A549 treated with GW870086 at 1 μM for 4 hours (cell line): ENCODE data around the gene GCK. TPM values are rescaled to one million over a fixed set of nuclear protein-coding genes. Genes with fewer than 3 reads are reported as not detected.

Experiments
- total RNA-seq: library from RNA; stranded (reverse); fragments of 200-300 nt; extraction: Qiagen RNA extraction; gene quantifications from 5 replicates; pipeline ENCODE4 v1.2.3, GENCODE V29; 2022; ENCODE audit warnings: low read depth

GCK gene
- not detected in 5 replicates for total RNA-seq

GRCh38 chr7:44189286-44189992 lies at the start of gene GCK:
Gene GCK (minus strand): TSS chr7:44189439. CDS start chr7:44188953, 486 bp downstream.

DNA sequence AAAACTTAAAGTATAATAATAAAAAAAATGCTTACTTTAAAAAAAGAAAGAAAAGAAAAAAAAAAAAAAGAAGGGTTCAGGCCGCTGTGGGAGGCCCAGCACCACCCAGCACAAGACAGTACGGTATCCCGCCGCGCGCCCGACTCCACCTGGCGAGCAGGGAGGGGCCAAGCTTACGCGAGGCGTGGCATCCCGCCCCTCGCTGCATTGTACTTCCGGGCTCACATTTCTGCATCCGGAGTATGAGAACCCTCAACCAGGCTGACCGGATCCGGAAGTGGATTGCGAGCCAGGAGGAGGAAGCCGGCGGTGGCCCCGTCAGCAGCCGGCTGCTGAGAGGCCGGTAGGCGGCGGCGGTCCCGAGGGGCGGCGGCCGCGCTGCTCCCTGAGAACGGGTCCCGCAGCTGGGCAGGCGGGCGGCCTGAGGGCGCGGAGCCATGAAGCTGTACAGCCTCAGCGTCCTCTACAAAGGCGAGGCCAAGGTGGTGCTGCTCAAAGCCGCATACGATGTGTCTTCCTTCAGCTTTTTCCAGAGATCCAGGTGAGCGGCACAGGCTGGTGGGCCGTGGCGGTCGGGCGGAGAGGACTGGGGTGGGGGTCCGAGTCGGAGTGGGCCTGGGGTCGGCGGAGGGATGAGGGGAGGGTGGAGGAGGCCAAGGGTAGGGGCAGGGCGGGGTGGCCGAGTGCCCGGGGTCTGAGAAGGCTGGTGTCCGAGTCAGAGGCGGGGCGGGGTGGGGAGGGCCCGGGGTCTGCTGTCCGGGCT lies 11.6 kb upstream of the GCK start, which contains the start of gene YKT6:
Gene YKT6 (plus strand): TSS at position 280 of the 763 bp plus-strand sequence. CDS start 158 bp downstream, at position 438.

DNA sequence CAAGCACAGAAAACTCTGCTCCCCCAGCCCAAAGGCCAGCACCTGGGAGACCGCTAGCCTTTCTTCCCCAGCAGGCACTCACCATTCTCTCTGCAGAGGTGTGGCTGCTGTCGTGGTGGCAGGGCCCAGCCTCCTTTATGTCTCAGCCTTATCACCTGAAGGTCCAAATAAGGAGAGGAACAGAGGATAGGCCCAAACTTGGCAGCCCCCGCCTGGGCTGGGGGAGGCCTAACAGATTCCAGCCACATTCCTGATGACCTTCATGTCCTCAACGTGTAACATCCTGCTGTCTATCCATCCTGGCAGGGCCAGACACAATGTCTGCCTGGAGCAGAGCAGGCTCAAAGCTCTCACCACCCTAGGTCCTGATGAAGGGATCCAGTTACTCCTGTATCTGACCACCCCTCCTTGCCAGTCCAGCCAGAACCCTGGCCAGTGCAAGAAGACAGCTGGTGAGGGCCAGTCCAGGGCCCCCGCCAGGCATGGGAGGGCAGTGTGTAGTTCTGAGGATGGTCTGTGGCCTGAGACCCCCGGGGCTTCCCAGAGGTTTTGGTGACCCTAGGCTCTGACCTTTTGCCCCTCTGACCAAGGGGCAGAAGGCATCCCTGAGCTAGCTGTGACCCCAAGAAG lies 47.9 kb downstream of the GCK start, which contains the start of gene MYL7:
Gene MYL7 (minus strand): TSS at position 112 of the 630 bp plus-strand sequence. CDS start 27 bp downstream, at position 85.

DNA sequence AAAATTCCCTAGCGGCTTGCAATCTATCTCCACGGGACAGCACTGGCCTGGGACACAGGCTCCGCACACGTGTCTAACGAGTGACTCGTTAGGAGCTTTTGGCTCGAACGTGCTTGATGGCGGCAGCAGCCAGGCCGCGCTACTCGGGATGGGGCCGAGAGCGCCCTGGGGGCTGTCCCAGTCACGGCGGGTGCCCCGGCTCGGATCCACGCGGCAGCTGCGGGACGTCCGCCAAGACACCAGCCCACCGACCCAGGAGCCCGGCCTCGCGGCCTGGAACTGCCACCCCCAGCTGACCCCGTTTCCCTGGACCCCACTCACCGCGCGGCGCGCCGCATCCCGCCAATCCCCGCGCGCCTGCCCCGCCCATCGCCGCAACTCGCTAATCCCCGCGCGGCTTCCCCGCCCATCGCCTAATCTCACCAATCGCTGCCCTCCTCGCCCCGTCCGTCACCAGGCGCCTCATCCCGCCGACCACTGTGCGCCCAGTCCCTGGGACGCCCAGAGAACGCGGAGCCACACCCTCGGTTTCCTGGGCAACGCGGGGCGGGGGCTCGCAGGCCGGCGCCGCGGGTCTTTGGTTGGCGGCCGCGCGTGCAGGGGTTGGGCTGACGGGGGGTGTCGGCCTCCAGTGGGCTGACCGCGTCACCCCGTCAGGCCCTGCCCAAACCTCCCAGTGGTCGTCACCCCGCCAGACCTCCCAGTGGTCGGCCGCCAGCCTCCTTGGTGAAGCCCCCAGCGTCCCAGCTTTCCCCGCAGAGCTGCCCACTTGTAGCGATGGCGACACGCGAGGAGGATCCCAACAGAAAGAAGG lies 65.8 kb downstream of the GCK start, which contains the start of gene POLD2:
Gene POLD2 (minus strand): TSS at position 359 of the 814 bp plus-strand sequence. CDS start 1,495 bp downstream, outside the sequence.

GRCh38 chr7:44103923-44104859 lies 85.0 kb downstream of the GCK start, which contains the start of gene AEBP1:
Gene AEBP1 (plus strand): TSS chr7:44104345. CDS start chr7:44104666, 321 bp downstream.

Other genes with a start within 250 kb of the GCK start
- gene SPDYE1, start 191.5 kb downstream of the GCK start, total RNA-seq, result not detected in 5 replicates
- 62.4 to 69.5 TPM (median 65.4 TPM) in 5 replicates for gene DBNL, start 144.7 kb downstream of the GCK start, total RNA-seq
- gene PGAM2, start 123.9 kb downstream of the GCK start, total RNA-seq, result not detected in 5 replicates
- 5.1 to 8.1 TPM (median 7.3 TPM) in 5 replicates for gene POLM, start 106.9 kb downstream of the GCK start, total RNA-seq
- 0.14 to 0.21 TPM in 2 of 5 replicates, not detected in the others for gene AEBP1, start 85.1 kb downstream of the GCK start, total RNA-seq
- 145 to 166 TPM (median 162 TPM) in 5 replicates for gene POLD2, start 65.9 kb downstream of the GCK start, total RNA-seq
- gene MYL7, start 48.1 kb downstream of the GCK start, total RNA-seq, result not detected in 5 replicates
- gene YKT6, start 11.5 kb upstream of the GCK start, total RNA-seq, result 114 to 129 TPM (median 120 TPM) in 5 replicates
- 0.09 to 0.34 TPM (median 0.14 TPM) in 5 replicates for gene CAMK2B, start 136.2 kb upstream of the GCK start, total RNA-seq